ENCODE data around the gene CNTNAP5.

The CNTNAP5 gene

GRCh38 chr2:124112206-124112605, 87.1 kb downstream of the CNTNAP5 start:
- H3K4me3 ChIP-seq (ENCODE audit: extremely low read depth, insufficient read depth, low read length, poor library complexity, severe bottlenecking), result no peak overlapping the region
- H3K27ac ChIP-seq (ENCODE audit: low read depth, low read length, severe bottlenecking), result no peak overlapping the region
- no peaks in the 10 kb centered on the region for H3K36me3 ChIP-seq (ENCODE audit: control insufficient read depth, insufficient read depth, low read length)
- H3K4me1 ChIP-seq (ENCODE audit: control insufficient read depth, insufficient read depth, low read length, poor library complexity, severe bottlenecking), result no peaks in the 10 kb centered on the region
- no peaks in the 10 kb centered on the region for H3K9me3 ChIP-seq (ENCODE audit: control insufficient read depth, low read length)

GRCh38 chr2:124112966-124113365, 87.9 kb downstream of the CNTNAP5 start:
- Histone ChIP-seq H3K27ac (ENCODE audit: low read depth, low read length, severe bottlenecking) (no peak overlapping the region), H3K9me3 (ENCODE audit: control insufficient read depth, low read length) (no peaks in the 10 kb centered on the region), H3K36me3 (ENCODE audit: control insufficient read depth, insufficient read depth, low read length) (no peaks in the 10 kb centered on the region), H3K4me3 (ENCODE audit: extremely low read depth, insufficient read depth, low read length, poor library complexity, severe bottlenecking) (no peak overlapping the region), H3K4me1 (ENCODE audit: control insufficient read depth, insufficient read depth, low read length, poor library complexity, severe bottlenecking) (no peaks in the 10 kb centered on the region)
- WGBS, 2 experiments (ENCODE audit: insufficient coverage in 2 of 2), result no CpG with 5 or more reads among the region's 2 CpGs

GRCh38 chr2:124120246-124120645, 95.2 kb downstream of the CNTNAP5 start:
- Histone ChIP-seq H3K27ac (ENCODE audit: low read depth, low read length, severe bottlenecking) (no peak overlapping the region), H3K4me3 (ENCODE audit: extremely low read depth, insufficient read depth, low read length, poor library complexity, severe bottlenecking) (no peak overlapping the region), H3K9me3 (ENCODE audit: control insufficient read depth, low read length) (no peaks in the 10 kb centered on the region), H3K4me1 (ENCODE audit: control insufficient read depth, insufficient read depth, low read length, poor library complexity, severe bottlenecking) (no peaks in the 10 kb centered on the region), H3K36me3 (ENCODE audit: control insufficient read depth, insufficient read depth, low read length) (no peaks in the 10 kb centered on the region)
- no CpG with 5 or more reads among the region's 1 CpG for WGBS, 2 experiments (ENCODE audit: insufficient coverage in 2 of 2)

GRCh38 chr2:124121106-124121505, 96.0 kb downstream of the CNTNAP5 start:
- H3K36me3 ChIP-seq (ENCODE audit: control insufficient read depth, insufficient read depth, low read length), result no peaks in the 10 kb centered on the region
- H3K4me3 ChIP-seq (ENCODE audit: extremely low read depth, insufficient read depth, low read length, poor library complexity, severe bottlenecking), result no peak overlapping the region
- no peak overlapping the region for H3K27ac ChIP-seq (ENCODE audit: low read depth, low read length, severe bottlenecking)
- WGBS, 2 experiments (ENCODE audit: insufficient coverage in 2 of 2), result 90 to 94% methylated on average over 2 to 3 of the region's 5 CpGs
- no peaks in the 10 kb centered on the region for H3K4me1 ChIP-seq (ENCODE audit: control insufficient read depth, insufficient read depth, low read length, poor library complexity, severe bottlenecking)
- no peaks in the 10 kb centered on the region for H3K9me3 ChIP-seq (ENCODE audit: control insufficient read depth, low read length)

GRCh38 chr2:124121760-124122275, 96.7 kb downstream of the CNTNAP5 start:
- Histone ChIP-seq H3K4me3 (ENCODE audit: extremely low read depth, insufficient read depth, low read length, poor library complexity, severe bottlenecking) (no peak overlapping the region), H3K9me3 (ENCODE audit: control insufficient read depth, low read length) (no peaks in the 10 kb centered on the region), H3K27ac (ENCODE audit: low read depth, low read length, severe bottlenecking) (no peak overlapping the region), H3K4me1 (ENCODE audit: control insufficient read depth, insufficient read depth, low read length, poor library complexity, severe bottlenecking) (no peaks in the 10 kb centered on the region), H3K36me3 (ENCODE audit: control insufficient read depth, insufficient read depth, low read length) (no peaks in the 10 kb centered on the region)
- WGBS, 2 experiments (ENCODE audit: insufficient coverage in 2 of 2), result no CpG with 5 or more reads among the region's 3 CpGs

DNA sequence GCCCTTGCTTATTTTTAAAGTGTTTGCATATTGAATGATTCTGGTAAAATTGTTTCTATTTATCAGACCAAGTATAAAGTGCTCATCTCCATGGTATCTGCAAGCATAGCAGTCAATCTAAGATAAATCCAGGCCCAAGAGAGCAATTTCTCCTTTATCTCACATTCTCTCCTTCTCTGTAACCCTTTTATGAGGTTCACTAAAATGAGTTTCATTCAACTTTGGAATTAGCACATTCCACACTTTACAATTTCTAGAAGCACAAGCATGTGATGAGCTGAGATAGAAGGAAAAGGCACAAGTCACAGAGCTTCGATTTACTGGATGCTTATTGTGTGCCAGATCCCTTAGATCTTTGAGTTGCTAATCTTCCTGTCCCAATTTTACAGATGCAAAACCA, 97.3 kb downstream of the CNTNAP5 start:
- Histone ChIP-seq H3K27ac (ENCODE audit: low read depth, low read length, severe bottlenecking) (no peak overlapping the region), H3K36me3 (ENCODE audit: control insufficient read depth, insufficient read depth, low read length) (no peaks in the 10 kb centered on the region), H3K4me3 (ENCODE audit: extremely low read depth, insufficient read depth, low read length, poor library complexity, severe bottlenecking) (no peak overlapping the region), H3K9me3 (ENCODE audit: control insufficient read depth, low read length) (no peaks in the 10 kb centered on the region), H3K4me1 (ENCODE audit: control insufficient read depth, insufficient read depth, low read length, poor library complexity, severe bottlenecking) (no peaks in the 10 kb centered on the region)
- WGBS, 2 experiments (ENCODE audit: insufficient coverage in 2 of 2), result 100% methylated on average over 1 of the region's 1 CpG; no CpG with 5 or more reads in 1 of the 2 experiments

GRCh38 chr2:124131276-124131675, 106.2 kb downstream of the CNTNAP5 start:
- H3K36me3 ChIP-seq (ENCODE audit: control insufficient read depth, insufficient read depth, low read length), result no peaks in the 10 kb centered on the region
- no peak overlapping the region for H3K27ac ChIP-seq (ENCODE audit: low read depth, low read length, severe bottlenecking)
- no peaks in the 10 kb centered on the region for H3K9me3 ChIP-seq (ENCODE audit: control insufficient read depth, low read length)
- no peaks in the 10 kb centered on the region for H3K4me1 ChIP-seq (ENCODE audit: control insufficient read depth, insufficient read depth, low read length, poor library complexity, severe bottlenecking)
- WGBS, 2 experiments (ENCODE audit: insufficient coverage in 2 of 2), result 89% methylated on average over 3 of the region's 5 CpGs; no CpG with 5 or more reads in 1 of the 2 experiments
- H3K4me3 ChIP-seq (ENCODE audit: extremely low read depth, insufficient read depth, low read length, poor library complexity, severe bottlenecking), result no peak overlapping the region

GRCh38 chr2:124136110-124136509, 111.0 kb downstream of the CNTNAP5 start:
- WGBS, 2 experiments (ENCODE audit: insufficient coverage in 2 of 2), result 88 to 100% methylated on average over 1 of the region's 1 CpG
- Histone ChIP-seq H3K36me3 (ENCODE audit: control insufficient read depth, insufficient read depth, low read length) (no peaks in the 10 kb centered on the region), H3K4me1 (ENCODE audit: control insufficient read depth, insufficient read depth, low read length, poor library complexity, severe bottlenecking) (no peaks in the 10 kb centered on the region), H3K4me3 (ENCODE audit: extremely low read depth, insufficient read depth, low read length, poor library complexity, severe bottlenecking) (no peak overlapping the region), H3K27ac (ENCODE audit: low read depth, low read length, severe bottlenecking) (no peak overlapping the region), H3K9me3 (ENCODE audit: control insufficient read depth, low read length) (no peaks in the 10 kb centered on the region)

GRCh38 chr2:124138076-124138475, 113.0 kb downstream of the CNTNAP5 start:
- H3K27ac ChIP-seq (ENCODE audit: low read depth, low read length, severe bottlenecking), result no peak overlapping the region
- no peaks in the 10 kb centered on the region for H3K4me1 ChIP-seq (ENCODE audit: control insufficient read depth, insufficient read depth, low read length, poor library complexity, severe bottlenecking)
- H3K36me3 ChIP-seq (ENCODE audit: control insufficient read depth, insufficient read depth, low read length), result no peaks in the 10 kb centered on the region
- WGBS, 2 experiments (ENCODE audit: insufficient coverage in 2 of 2), result 90% methylated on average over 2 of the region's 3 CpGs; no CpG with 5 or more reads in 1 of the 2 experiments
- no peaks in the 10 kb centered on the region for H3K9me3 ChIP-seq (ENCODE audit: control insufficient read depth, low read length)
- H3K4me3 ChIP-seq (ENCODE audit: extremely low read depth, insufficient read depth, low read length, poor library complexity, severe bottlenecking), result no peak overlapping the region

DNA sequence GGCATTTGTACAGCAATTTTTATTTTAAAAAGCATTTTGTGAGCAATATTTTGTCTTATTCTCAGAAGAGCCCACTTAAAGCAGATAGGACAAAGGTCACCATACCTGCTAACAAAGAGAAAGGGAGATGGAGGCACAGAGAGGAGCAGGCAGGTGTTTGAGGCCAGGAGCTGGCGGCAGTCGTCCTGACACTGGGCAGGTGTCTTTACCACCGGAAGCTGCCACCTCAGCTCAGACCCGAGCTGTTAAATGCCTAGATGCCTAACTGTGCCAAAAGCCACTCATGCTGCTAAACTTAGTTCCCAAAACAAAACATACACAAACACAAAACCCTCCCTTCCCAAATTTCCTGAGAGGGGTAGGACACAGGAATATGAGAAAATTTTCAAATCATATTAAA, 120.9 kb downstream of the CNTNAP5 start:
- Histone ChIP-seq H3K36me3 (ENCODE audit: control insufficient read depth, insufficient read depth, low read length) (no peaks in the 10 kb centered on the region), H3K4me3 (ENCODE audit: extremely low read depth, insufficient read depth, low read length, poor library complexity, severe bottlenecking) (no peak overlapping the region)
- WGBS, 2 experiments (ENCODE audit: insufficient coverage in 2 of 2), result 81 to 85% methylated on average over 3 to 4 of the region's 4 CpGs

GRCh38 chr2:124147552-124147951, 122.5 kb downstream of the CNTNAP5 start:
- no peaks in the 10 kb centered on the region for H3K9me3 ChIP-seq (ENCODE audit: control insufficient read depth, low read length)
- no peak overlapping the region for H3K27ac ChIP-seq (ENCODE audit: low read depth, low read length, severe bottlenecking)
- H3K4me3 ChIP-seq (ENCODE audit: extremely low read depth, insufficient read depth, low read length, poor library complexity, severe bottlenecking), result no peak overlapping the region
- 68 to 81% methylated on average over 5 to 8 of the region's 9 CpGs for WGBS, 2 experiments (ENCODE audit: insufficient coverage in 2 of 2)
- no peaks in the 10 kb centered on the region for H3K36me3 ChIP-seq (ENCODE audit: control insufficient read depth, insufficient read depth, low read length)
- H3K4me1 ChIP-seq (ENCODE audit: control insufficient read depth, insufficient read depth, low read length, poor library complexity, severe bottlenecking), result no peaks in the 10 kb centered on the region

More for the DNA sequence above, 120.9 kb downstream of the CNTNAP5 start:
- Histone ChIP-seq H3K4me1 (ENCODE audit: control insufficient read depth, insufficient read depth, low read length, poor library complexity, severe bottlenecking) (no peaks in the 10 kb centered on the region), H3K27ac (ENCODE audit: low read depth, low read length, severe bottlenecking) (no peak overlapping the region), H3K9me3 (ENCODE audit: control insufficient read depth, low read length) (no peaks in the 10 kb centered on the region)
